NCI-H345 treated with DMSO at 0.1 percent for 48 hours (cell line): Measurements from ENCODE around the gene MUC12.
"Not testable (repeated sequence)": the region's sequence is repeated elsewhere in the genome, so short reads cannot be mapped to it uniquely, and the experiment has no call there.

Experiments
- DNase-seq: peaks from one replicate; lab custom pipeline; 2025; ENCODE audit not compliant: unreplicated experiment; lab: John Stamatoyannopoulos, UW

MUC12 gene

DNA sequence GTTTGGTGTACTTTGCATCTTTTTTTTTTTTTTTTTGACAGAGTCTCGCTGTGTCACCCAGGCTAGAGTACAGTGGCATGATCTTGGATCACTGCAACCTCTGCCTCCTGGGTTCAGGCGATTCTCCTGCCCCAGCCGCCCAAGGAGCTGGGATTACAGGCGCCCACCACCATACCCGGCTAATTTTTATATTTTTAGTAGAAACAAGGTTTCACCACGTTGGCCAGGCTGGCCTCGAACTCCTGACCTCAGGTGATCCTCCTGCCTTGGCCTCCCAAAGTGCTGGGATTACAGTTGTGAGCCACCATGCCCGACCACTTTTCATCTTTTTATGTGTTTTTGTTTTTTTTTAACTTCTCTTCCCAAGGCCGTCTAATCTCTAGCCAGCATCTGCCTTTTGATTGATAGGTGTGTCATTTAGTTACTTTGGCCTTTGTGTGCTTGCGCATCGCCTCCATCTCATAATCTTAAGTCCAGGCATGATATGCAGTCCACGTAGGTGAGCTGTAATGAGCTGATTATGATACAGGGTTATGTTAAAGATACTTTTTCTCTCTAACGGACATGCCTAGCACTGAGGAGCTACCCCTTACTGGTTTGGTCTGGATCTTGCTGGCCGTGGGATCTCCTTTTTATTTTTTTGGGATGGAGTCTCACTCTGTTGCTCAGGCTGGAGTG is 15.0 kb downstream of the MUC12 start:
- DNase-seq = not testable (repeated sequence)

DNA sequence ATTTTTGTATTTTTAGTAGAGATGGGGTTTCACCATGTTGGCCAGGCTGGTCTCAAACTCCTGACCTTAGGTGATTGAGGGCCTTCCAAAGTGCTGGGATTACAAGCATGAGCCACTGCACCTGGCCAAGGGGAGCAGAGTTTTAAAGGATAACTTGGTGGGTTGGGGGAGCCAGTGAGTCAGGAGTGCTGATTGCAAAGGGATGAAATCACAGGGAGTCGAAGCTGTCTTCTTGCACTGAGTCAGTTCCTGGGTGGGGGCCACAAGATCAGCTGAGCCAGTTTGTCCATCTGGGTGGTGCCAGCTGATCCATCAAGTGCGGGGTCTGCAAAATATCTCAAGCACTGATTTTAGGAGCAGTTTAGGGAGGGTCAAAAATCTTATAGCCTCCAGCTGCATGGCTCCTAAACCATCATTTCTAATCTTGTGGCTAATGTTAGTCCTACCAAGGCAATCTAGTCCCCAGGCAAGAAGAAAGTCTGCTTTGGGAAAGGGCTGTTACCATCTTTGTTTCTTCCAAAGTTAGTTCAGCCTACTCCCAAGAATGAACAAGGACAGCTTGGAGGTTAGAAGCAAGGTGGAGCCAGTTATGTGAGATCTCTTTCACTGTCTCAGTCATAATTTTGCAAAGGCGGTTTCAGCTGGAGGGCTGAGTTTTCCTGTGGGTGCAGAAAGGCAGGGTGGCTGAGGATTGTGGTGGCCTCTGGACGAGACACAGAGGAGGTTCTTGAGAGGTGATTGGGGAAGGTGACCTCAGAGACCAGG is 15.8 kb downstream of the MUC12 start:
- not testable (repeated sequence) for DNase-seq

DNA sequence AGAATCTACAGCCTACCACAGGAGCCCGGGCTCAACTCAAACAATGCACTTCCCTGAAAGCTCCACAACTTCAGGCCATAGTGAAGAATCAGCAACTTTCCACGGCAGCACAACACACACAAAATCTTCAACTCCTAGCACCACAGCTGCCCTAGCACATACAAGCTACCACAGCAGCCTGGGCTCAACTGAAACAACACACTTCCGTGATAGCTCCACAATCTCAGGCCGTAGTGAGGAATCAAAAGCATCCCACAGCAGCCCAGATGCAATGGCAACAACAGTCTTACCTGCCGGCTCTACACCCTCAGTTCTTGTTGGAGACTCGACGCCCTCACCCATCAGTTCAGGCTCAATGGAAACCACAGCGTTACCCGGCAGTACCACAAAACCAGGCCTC is 22.3 kb downstream of the MUC12 start:
- DNase-seq = no peak

DNA sequence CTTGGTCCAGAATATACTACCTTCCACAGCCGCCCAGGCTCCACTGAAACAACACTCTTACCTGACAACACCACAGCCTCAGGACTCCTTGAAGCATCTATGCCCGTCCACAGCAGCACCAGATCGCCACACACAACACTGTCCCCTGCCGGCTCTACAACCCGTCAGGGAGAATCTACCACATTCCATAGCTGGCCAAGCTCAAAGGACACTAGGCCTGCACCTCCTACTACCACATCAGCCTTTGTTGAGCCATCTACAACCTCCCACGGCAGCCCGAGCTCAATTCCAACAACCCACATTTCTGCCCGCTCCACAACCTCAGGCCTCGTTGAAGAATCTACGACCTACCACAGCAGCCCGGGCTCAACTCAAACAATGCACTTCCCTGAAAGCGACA is 22.9 kb downstream of the MUC12 start:
- not testable (repeated sequence) for DNase-seq

DNA sequence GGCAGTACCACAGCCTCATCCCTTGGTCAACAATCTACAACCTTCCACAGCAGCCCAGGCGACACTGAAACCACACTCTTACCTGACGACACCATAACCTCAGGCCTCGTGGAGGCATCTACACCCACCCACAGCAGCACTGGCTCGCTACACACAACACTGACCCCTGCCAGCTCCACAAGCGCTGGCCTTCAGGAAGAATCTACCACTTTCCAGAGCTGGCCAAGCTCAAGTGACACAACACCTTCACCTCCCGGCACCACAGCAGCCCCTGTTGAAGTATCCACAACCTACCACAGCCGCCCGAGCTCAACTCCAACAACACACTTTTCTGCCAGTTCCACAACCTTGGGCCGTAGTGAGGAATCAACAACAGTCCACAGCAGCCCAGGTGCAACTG is 25.3 kb downstream of the MUC12 start:
- not testable (repeated sequence) for DNase-seq

DNA sequence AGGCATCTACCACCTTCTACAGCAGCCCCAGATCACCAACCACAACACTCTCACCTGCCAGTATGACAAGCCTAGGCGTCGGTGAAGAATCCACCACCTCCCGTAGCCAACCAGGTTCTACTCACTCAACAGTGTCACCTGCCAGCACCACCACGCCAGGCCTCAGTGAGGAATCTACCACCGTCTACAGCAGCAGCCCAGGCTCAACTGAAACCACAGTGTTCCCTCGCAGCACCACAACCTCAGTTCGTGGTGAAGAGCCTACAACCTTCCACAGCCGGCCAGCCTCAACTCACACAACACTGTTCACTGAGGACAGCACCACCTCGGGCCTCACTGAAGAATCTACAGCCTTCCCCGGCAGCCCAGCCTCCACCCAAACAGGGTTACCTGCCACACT is 29.2 kb downstream of the MUC12 start:
- not testable (repeated sequence) for DNase-seq

DNA sequence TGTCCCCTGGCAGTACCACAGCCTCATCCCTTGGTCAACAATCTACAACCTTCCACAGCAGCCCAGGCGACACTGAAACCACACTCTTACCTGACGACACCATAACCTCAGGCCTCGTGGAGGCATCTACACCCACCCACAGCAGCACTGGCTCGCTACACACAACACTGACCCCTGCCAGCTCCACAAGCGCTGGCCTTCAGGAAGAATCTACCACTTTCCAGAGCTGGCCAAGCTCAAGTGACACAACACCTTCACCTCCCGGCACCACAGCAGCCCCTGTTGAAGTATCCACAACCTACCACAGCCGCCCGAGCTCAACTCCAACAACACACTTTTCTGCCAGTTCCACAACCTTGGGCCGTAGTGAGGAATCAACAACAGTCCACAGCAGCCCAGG is 30.0 kb downstream of the MUC12 start:
- DNase-seq = not testable (repeated sequence)

DNA sequence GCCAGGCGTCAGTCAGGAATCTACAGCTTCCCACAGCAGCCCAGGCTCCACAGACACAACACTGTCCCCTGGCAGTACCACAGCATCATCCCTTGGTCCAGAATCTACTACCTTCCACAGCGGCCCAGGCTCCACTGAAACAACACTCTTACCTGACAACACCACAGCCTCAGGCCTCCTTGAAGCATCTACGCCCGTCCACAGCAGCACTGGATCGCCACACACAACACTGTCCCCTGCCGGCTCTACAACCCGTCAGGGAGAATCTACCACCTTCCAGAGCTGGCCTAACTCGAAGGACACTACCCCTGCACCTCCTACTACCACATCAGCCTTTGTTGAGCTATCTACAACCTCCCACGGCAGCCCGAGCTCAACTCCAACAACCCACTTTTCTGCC is 30.7 kb downstream of the MUC12 start:
- DNase-seq = not testable (repeated sequence)

DNA sequence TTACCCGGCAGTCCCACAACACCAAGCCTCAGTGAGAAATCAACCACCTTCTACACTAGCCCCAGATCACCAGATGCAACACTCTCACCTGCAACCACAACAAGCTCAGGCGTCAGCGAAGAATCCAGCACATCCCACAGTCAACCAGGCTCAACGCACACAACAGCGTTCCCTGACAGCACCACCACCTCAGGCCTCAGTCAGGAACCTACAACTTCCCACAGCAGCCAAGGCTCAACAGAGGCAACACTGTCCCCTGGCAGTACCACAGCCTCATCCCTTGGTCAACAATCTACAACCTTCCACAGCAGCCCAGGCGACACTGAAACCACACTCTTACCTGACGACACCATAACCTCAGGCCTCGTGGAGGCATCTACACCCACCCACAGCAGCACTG is 33.0 kb downstream of the MUC12 start:
- not testable (repeated sequence) for DNase-seq

DNA sequence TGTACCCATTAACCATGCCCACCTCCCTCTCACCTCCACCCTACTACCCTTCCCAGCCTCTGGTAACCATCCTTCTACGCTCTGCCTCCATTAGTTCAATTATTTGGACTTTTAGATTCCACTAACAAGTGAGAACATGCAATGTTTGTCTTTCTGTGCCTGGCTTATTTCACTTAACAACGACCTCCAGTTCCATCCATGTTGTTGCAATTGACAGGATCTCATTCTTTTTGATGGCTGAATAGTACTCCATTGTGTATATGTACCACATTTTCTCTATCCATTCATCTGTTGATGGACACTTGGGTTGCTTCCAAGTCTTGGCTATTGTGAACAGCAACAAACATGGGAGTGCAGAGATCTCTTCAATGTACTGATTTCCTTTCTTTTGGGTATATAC is 38.0 kb downstream of the MUC12 start:
- DNase-seq = not testable (repeated sequence)

DNA sequence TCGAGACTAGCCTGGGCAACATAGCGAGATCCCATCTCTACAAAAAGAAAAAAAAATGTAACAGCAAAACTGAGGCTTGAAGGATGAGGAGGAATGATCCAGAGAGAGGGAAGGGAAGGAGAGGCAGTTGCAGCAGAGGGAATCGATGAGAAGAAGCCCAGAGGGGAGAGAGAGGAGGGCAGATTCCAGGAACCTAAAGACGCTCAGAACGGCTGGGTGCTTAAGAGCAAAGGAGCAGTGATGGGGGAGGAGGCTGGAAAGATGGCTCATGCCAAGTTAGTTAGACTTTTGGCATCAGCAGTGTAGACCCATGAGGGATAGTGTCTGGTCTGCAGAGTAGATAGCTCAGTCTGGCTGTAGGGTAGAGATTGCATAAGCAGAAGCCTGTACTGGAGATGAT is 40.3 kb downstream of the MUC12 start:
- DNase-seq = no peak

DNA sequence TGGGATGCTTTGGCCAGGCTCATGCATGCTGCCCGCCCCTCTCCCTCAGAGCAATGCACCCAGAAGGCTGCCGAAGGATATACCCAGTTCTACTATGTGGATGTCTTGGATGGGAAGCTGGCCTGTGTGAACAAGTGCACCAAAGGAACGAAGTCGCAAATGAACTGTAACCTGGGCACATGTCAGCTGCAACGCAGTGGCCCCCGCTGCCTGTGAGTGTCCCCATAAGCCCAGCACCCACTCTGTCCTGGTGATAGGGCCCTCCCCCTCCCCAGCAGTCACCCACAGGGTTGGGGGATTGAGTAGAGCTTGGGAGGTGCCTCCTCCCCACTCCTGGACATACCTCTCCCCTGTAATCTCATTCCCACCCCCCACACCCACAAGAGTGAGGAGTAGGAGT is 43.6 kb downstream of the MUC12 start:
- DNase-seq = no peak

DNA sequence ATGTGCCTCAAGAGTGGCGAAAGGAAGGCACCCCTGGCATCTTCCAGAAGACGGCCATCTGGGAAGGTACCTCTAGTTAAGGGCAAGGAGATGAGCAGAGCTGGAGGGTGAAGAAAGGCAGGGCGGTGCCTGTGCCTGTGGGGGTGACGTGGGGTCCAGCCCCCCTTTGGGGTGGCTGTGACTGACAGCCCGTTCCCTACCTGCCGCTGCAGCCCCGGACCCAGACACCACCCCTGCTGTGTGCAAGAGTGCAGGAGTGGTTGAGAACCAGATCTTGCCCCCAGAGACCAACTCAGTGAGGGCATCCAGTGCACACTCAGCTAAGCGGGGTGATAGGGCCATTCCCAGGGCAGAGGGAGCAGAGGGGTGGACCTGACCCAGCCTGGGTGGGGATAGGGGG is 46.3 kb downstream of the MUC12 start:
- DNase-seq = no peak

DNA sequence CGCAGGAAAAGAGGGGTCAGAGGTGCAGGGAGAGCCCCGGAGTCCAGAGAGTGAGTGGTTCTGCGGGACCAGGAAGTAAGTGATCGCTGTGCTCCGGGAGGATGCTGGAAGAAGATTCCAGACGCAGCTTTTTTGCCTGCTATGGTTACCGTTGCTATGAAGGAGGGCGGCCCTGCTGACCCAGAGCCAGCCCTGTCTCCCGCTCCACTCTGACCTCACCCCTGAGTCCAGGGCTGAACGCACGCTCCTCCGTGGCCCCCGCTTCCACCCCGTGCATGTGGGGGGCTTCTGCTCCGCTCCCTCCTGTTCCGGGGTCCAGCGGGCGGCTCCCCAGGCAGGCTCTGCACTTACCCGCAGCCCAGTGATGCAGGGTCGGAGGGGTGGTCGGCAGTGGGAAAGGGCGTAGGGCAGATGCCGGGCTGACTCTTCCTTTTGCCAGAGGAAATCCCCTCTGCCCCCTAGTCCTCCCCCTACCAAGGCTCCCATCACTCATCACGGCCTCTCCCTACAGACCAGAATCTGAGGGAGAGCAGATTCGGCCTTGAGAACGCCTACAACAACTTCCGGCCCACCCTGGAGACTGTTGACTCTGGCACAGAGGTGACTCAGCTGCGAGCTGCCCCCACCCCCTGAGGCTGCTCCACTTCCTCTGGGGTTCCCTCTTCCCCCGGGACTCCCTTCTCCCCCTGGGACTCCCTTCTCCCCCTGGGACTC is 47.9 kb downstream of the MUC12 start:
- DNase-seq = no peak

DNA sequence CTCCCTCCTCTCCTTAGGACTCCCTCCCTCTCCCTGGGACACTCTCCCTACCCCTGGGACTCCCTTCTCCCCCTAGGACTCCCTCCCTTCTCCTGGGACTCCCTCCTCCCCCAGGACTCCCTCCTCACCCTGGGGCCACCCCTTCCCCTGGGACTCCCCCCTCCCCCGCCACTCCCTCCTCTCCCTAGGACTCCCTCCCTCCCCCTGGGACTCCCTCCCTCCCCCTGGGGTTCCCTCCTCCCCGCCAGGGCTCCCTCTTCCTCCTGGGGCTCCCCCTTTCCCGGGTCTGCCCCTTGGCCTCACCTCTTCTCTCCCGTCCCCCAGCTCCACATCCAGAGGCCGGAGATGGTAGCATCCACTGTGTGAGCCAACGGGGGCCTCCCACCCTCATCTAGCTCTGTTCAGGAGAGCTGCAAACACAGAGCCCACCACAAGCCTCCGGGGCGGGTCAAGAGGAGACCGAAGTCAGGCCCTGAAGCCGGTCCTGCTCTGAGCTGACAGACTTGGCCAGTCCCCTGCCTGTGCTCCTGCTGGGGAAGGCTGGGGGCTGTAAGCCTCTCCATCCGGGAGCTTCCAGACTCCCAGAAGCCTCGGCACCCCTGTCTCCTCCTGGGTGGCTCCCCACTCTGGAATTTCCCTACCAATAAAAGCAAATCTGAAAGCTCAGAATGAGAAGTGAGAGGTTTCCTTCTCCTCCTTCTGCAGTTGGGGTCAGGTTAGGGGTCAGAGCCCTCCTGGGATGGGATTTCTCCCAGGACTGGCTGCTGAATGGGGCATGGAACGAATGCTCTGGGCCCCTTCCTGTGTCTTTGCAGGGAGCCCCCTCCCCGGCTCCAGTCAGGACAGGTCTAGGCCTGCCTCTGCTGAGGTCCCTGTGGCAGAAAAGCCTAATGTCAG is 49.2 kb downstream of the MUC12 start:
- DNase-seq = no peak

DNA sequence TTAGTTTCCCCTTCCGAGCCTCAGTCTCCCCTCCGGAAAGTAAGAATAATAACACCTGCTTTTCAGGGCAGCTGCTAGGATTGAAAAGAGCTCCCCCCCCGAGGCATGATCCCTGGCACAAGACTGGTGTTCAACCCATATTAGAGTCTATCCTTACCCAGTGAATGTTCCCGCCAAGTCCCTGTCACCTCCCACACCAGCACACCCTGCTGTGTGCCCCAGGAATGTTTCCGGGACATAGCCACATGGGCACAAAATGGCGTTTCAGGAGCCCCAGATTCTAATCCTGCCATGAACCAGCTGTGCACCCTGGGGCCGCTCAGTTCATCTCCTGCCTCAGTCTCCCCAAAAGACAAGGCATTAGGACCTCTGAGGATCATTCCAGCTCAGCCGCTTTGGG is 51.1 kb downstream of the MUC12 start:
- DNase-seq = no peak

DNA sequence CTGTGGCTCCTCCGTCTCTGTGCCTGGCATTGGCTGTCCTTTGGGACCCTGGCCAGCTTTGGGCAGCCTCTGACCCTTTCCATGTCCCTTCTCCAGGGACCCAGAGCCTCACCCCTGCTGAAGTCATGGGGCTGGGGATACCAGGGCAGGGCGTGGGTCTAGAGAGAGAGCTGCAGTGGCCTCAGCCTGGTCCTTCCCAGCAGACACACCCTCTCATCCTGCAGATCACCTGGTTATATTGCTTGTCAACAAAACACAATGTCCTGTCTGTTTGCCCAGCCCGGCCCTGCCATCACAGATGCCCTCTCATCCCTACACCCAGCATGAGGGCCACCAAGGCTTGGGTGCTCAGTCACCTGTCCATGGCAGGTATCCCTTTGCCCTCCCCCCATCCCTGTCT is 52.3 kb downstream of the MUC12 start:
- DNase-seq = no peak

DNA sequence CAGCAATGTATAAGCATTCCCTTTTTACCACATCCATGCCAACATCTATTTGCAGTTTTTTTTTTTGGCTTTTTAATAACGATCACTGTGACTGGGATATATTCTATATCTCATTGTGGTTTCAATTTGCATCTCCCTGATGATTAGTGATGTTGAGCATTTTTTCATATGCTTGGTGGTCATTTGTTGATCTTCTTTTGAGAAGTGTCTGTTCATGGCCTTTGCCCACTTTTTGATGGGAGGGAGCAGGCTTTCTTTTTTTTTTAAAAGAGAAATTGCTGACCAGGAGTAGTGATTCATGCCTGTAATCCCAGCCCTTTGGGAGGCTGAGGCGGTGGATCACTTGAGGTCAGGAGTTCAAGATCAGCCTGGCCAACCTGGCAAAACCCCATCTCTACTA is 54.5 kb downstream of the MUC12 start:
- no peak for DNase-seq

DNA sequence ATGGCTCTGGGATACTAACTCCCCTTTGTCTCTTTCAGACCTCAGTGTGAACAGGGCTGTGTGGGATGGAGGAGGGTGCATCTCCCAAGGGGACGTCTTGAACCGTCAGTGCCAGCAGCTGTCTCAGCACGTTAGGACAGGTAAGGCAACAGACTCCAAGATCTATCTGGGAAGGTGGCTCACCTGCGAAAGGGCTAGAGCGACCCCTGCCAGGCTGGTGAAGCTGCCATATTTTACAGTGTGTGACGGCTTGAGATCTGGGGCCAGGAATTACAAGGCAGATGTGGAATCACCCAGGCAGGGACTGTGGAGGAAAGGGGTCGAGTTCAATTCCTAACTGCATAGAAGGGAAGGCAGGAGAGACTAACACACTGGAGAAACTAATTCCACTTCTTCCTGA is 61.7 kb downstream of the MUC12 start:
- no peak for DNase-seq

DNA sequence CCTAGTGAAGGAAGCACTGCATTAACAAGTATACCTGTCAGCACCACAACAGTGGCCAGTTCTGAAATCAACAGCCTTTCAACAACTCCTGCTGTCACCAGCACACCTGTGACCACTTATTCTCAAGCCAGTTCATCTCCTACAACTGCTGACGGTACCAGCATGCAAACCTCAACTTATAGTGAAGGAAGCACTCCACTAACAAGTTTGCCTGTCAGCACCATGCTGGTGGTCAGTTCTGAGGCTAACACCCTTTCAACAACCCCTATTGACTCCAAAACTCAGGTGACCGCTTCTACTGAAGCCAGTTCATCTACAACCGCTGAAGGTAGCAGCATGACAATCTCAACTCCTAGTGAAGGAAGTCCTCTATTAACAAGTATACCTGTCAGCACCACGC is 66.6 kb downstream of the MUC12 start:
- DNase-seq = no peak

DNA sequence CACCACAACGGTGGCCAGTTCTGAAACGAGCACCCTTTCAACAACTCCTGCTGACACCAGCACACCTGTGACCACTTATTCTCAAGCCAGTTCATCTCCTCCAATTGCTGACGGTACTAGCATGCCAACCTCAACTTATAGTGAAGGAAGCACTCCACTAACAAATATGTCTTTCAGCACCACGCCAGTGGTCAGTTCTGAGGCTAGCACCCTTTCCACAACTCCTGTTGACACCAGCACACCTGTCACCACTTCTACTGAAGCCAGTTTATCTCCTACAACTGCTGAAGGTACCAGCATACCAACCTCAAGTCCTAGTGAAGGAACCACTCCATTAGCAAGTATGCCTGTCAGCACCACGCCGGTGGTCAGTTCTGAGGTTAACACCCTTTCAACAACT is 71.9 kb downstream of the MUC12 start:
- DNase-seq = not testable (repeated sequence)
